ENCODE measurements around the gene ATG14.

ATG14 gene

DNA sequence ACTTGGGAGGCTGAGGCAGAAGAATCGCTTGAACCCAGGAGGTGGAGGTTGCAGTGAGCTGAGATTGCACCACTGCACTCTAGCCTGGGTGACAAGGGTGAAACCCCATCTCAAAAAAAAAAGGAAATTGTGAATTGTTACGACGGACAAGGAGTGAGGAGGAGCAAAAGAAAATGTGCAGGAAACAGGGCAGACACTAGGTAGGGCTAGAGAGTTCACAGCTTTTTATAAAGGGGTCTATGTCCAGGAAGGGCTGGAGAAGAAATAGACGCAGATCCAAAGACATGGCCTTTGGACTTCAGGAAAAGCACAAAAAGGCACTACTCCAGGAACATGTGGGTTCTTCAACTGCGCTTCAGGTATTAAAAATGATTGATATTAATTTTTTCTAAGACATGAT lies 34.4 kb downstream of the ATG14 start:
- in situ Hi-C loops (cut with MboI; ENCODE audit: low pct_unique_long_range_greater_than_20kb, low sequenced_read_pairs, unreplicated experiment) = no loop called here
- DNase-seq (ENCODE audit: low spot score) = no peak
- TF ChIP-seq, protein P1, sequence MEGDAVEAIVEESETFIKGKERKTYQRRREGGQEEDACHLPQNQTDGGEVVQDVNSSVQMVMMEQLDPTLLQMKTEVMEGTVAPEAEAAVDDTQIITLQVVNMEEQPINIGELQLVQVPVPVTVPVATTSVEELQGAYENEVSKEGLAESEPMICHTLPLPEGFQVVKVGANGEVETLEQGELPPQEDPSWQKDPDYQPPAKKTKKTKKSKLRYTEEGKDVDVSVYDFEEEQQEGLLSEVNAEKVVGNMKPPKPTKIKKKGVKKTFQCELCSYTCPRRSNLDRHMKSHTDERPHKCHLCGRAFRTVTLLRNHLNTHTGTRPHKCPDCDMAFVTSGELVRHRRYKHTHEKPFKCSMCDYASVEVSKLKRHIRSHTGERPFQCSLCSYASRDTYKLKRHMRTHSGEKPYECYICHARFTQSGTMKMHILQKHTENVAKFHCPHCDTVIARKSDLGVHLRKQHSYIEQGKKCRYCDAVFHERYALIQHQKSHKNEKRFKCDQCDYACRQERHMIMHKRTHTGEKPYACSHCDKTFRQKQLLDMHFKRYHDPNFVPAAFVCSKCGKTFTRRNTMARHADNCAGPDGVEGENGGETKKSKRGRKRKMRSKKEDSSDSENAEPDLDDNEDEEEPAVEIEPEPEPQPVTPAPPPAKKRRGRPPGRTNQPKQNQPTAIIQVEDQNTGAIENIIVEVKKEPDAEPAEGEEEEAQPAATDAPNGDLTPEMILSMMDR (IDR thresholded peaks at IDR 0.05; ENCODE audit: extremely low read depth, insufficient read depth, missing control alignments) = no peak

- no peak for DNase-seq (ENCODE audit: low spot score)
- in situ Hi-C loops (cut with MboI; ENCODE audit: low pct_unique_long_range_greater_than_20kb, low sequenced_read_pairs, unreplicated experiment) = loop anchor here (25.0 kb wide), 1 partner anchor 112 kb away; the partner anchor contains the start of gene FBXO34
- TF ChIP-seq, protein P1 (IDR thresholded peaks at IDR 0.05; ENCODE audit: extremely low read depth, insufficient read depth, missing control alignments) = no peak
Observed at GRCh38 chr14:55374771-55375170, 36.9 kb downstream of the ATG14 start.

- in situ Hi-C loops (cut with MboI; ENCODE audit: low pct_unique_long_range_greater_than_20kb, low sequenced_read_pairs, unreplicated experiment) = loop anchor here (25.0 kb wide), 1 partner anchor 112 kb away; the partner anchor contains the start of gene FBXO34
Observed at GRCh38 chr14:55373784-55374705, 37.6 kb downstream of the ATG14 start.

GRCh38 chr14:55372825-55373224 lies 38.8 kb downstream of the ATG14 start:
- in situ Hi-C loops (cut with MboI; ENCODE audit: low pct_unique_long_range_greater_than_20kb, low sequenced_read_pairs, unreplicated experiment) = loop anchor here (25.0 kb wide), 1 partner anchor 111 kb away; the partner anchor contains the start of gene FBXO34
- TF ChIP-seq, protein P1 (IDR thresholded peaks at IDR 0.05; ENCODE audit: extremely low read depth, insufficient read depth, missing control alignments) = no peak
- no peak for DNase-seq (ENCODE audit: low spot score)

More at GRCh38 chr14:55373784-55374705, 37.6 kb downstream of the ATG14 start:
- TF ChIP-seq, protein P1 (IDR thresholded peaks at IDR 0.05; ENCODE audit: extremely low read depth, insufficient read depth, missing control alignments) = no peak
- DNase-seq (ENCODE audit: low spot score) = peak; percentile 50

- TF ChIP-seq, protein P1 (IDR thresholded peaks at IDR 0.05; ENCODE audit: extremely low read depth, insufficient read depth, missing control alignments) = no peak
- in situ Hi-C loops (cut with MboI; ENCODE audit: low pct_unique_long_range_greater_than_20kb, low sequenced_read_pairs, unreplicated experiment) = loop anchor here (25.0 kb wide), 1 partner anchor 110 kb away; the partner anchor contains the start of gene FBXO34
- DNase-seq (ENCODE audit: low spot score) = no peak
Observed at GRCh38 chr14:55372423-55372822, 39.2 kb downstream of the ATG14 start.

DNA sequence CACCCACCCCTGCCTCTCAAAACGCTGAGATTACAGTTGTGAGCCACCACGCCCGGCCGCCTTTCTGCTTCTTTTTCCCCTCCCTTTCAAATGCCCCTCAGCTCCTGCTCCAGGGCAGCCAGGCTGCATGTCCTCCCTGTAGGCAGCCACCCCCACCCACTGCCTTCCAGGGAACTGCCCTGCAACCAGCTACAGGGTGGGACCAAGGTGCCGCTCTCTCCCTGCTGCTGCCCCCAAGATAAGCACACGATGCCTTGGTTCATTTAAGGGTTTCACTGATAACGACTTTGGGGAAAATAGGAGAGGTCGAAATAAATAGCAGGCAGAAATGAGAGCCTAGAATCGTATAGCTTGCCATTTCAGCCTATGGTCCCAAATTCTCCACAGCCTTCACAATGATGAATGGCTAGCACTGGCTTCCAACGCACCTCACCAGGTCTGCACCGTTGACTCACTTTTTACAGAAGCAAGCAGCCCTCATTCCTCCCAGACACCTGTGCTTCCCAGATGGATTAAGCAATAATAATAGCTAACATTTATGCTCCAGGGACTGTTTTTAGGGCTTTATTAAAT lies 40.7 kb downstream of the ATG14 start:
- in situ Hi-C loops (cut with MboI; ENCODE audit: low pct_unique_long_range_greater_than_20kb, low sequenced_read_pairs, unreplicated experiment) = loop anchor here (25.0 kb wide), 1 partner anchor 109 kb away; the partner anchor contains the start of gene FBXO34
- no peak for DNase-seq (ENCODE audit: low spot score)
- TF ChIP-seq, protein P1 (IDR thresholded peaks at IDR 0.05; ENCODE audit: extremely low read depth, insufficient read depth, missing control alignments) = no peak
